KMS-11 (cell line): ENCODE measurements around the gene NSF.

Experiments used
- H2AFZ ChIP-seq: fragments of 200-600 bp; sonication (generic); 2 replicates; pipeline ENCODE4 v1.6.1; 2016; ENCODE audit warnings: antibody characterized with exemption, mixed run types, low read depth
- H3K27ac ChIP-seq: fragments of 200-600 bp; sonication (generic); 2 replicates; pipeline ENCODE4 v1.6.1; 2016; ENCODE audit warnings: mild to moderate bottlenecking, mixed run types
- H3K27me3 ChIP-seq: fragments of 200-600 bp; sonication (generic); 2 replicates; pipeline ENCODE4 v1.6.1; 2017; ENCODE audit warnings: mild to moderate bottlenecking, low read depth, mixed run types, moderate library complexity; ENCODE audit not compliant: insufficient read depth
- H3K36me3 ChIP-seq: fragments of 200-600 bp; sonication (generic); 2 replicates; pipeline ENCODE4 v1.6.1; 2017; ENCODE audit warnings: mild to moderate bottlenecking, mixed run types; ENCODE audit not compliant: insufficient read depth
- H3K4me1 ChIP-seq: fragments of 200-600 bp; sonication (generic); 2 replicates; pipeline ENCODE4 v1.6.1; 2016; ENCODE audit warnings: mild to moderate bottlenecking, low read depth, mixed run types; ENCODE audit not compliant: poor library complexity, severe bottlenecking
- H3K4me2 ChIP-seq: fragments of 200-600 bp; sonication (generic); 2 replicates; pipeline ENCODE4 v1.7.0; 2016; ENCODE audit warnings: mild to moderate bottlenecking, mixed run types
- H3K4me3 ChIP-seq: fragments of 200-600 bp; sonication (generic); IDR thresholded peaks from 2 replicates; pipeline ENCODE4 v1.6.1; 2017; ENCODE audit warnings: low read depth, low read length, mixed read lengths; ENCODE audit not compliant: insufficient read depth
- H3K79me2 ChIP-seq: fragments of 200-600 bp; sonication (generic); 2 replicates; pipeline ENCODE4 v1.6.1; 2016; ENCODE audit warnings: low read depth, mixed run types; ENCODE audit not compliant: insufficient read depth
- H3K9ac ChIP-seq: fragments of 200-600 bp; sonication (generic); 2 replicates; pipeline ENCODE4 v1.6.1; 2016; ENCODE audit warnings: mild to moderate bottlenecking, mixed run types
- H4K20me1 ChIP-seq: fragments of 200-600 bp; sonication (generic); 2 replicates; pipeline ENCODE4 v1.6.1; 2016; ENCODE audit warnings: mild to moderate bottlenecking, mixed run types; ENCODE audit not compliant: insufficient read depth
- CTCF ChIP-seq: fragments of 200-600 bp; sonication (generic); conservative IDR thresholded peaks from 2 replicates; pipeline ENCODE4 v1.6.1; 2017; ENCODE audit warnings: low read depth, mild to moderate bottlenecking, antibody characterized with exemption, low read length, moderate library complexity, mixed read lengths

The NSF gene

GRCh38 chr17:46802800-46803199, 212.3 kb downstream of the NSF start:
- TF ChIP-seq CTCF: no peak
- H3K79me2 ChIP-seq: no peaks in the 10 kb centered on the region
- no peak overlapping the region for H3K4me2 ChIP-seq
- no peak overlapping the region for H3K27ac ChIP-seq
- no peak overlapping the region for H3K4me3 ChIP-seq
- no peaks in the 10 kb centered on the region for H3K36me3 ChIP-seq
- no peaks in the 10 kb centered on the region for H4K20me1 ChIP-seq
- no peak overlapping the region for H2AFZ ChIP-seq
- H3K27me3 ChIP-seq: no peaks in the 10 kb centered on the region
- H3K9ac ChIP-seq: no peak overlapping the region
- no peaks in the 10 kb centered on the region for H3K4me1 ChIP-seq

- Histone ChIP-seq H3K27ac (no peak overlapping the region), H3K4me3 (no peak overlapping the region), H3K79me2 (no peaks in the 10 kb centered on the region), H2AFZ (no peak overlapping the region), H3K4me2 (no peak overlapping the region), H3K36me3 (no peaks in the 10 kb centered on the region), H3K4me1 (no peaks in the 10 kb centered on the region), H3K9ac (no peak overlapping the region), H3K27me3 (no peaks in the 10 kb centered on the region), H4K20me1 (no peaks in the 10 kb centered on the region)
- no peak for TF ChIP-seq CTCF
These were observed 213.1 kb downstream of the NSF start for GRCh38 chr17:46803544-46803943.

- H3K4me3 ChIP-seq: no peak overlapping the region
- TF ChIP-seq CTCF: no peak
- H3K79me2 ChIP-seq: no peaks in the 10 kb centered on the region
- no peak overlapping the region for H3K27ac ChIP-seq
- H3K36me3 ChIP-seq: no peaks in the 10 kb centered on the region
- H3K9ac ChIP-seq: no peak overlapping the region
- no peaks in the 10 kb centered on the region for H3K4me1 ChIP-seq
- no peaks in the 10 kb centered on the region for H3K27me3 ChIP-seq
- no peak overlapping the region for H2AFZ ChIP-seq
- no peaks in the 10 kb centered on the region for H4K20me1 ChIP-seq
- H3K4me2 ChIP-seq: no peak overlapping the region
These were observed 215.3 kb downstream of the NSF start for GRCh38 chr17:46805771-46806170.
